Lower lobe of right lung (tissue), 2 donors: Measurements from ENCODE around the gene PARP12. TPM values are rescaled to one million over a fixed set of nuclear protein-coding genes. Genes with fewer than 3 reads are reported as not detected.
"Not testable (repeated sequence)": the region's sequence is repeated elsewhere in the genome, so short reads cannot be mapped to it uniquely, and the experiment has no call there.

ENCODE experiments used
- ATAC-seq, 2 donors: fragments of 200-7000 bp; cut with Tn5 transposase; one replicate each; pipeline ENCODE4 v1.9.1; 2020 to 2022; ENCODE audit warnings: mild to moderate bottlenecking in 2 of 2, moderate library complexity in 2 of 2
- DNase-seq: peaks from one replicate; pipeline ENCODE4 v3.0.0-alpha.2; 2020
- H3K27ac ChIP-seq: fragments of 200-600 bp; one replicate; pipeline ENCODE4 v1.8.0; 2022
- H3K27me3 ChIP-seq: fragments of 200-600 bp; one replicate; pipeline ENCODE4 v1.8.0; 2022; ENCODE audit warnings: low read depth
- H3K36me3 ChIP-seq: fragments of 200-600 bp; one replicate; pipeline ENCODE4 v1.8.0; 2022; ENCODE audit warnings: mild to moderate bottlenecking
- H3K4me1 ChIP-seq: fragments of 200-600 bp; one replicate; pipeline ENCODE4 v1.8.0; 2022
- H3K4me3 ChIP-seq: fragments of 200-600 bp; one replicate; pipeline ENCODE4 v1.8.0; 2022; ENCODE audit warnings: mild to moderate bottlenecking
- H3K9me3 ChIP-seq: fragments of 200-600 bp; one replicate; pipeline ENCODE4 v1.8.0; 2022
- CTCF ChIP-seq: fragments of 200-600 bp; IDR thresholded peaks from one replicate; pipeline ENCODE4 v1.8.0; 2022; ENCODE audit warnings: antibody characterized with exemption, mild to moderate bottlenecking
- intact Hi-C: fragments of 100-400 bp; cut with DNase I; formaldehyde crosslinking; loops from one replicate; pipeline ENCODE4 v1.11.0; 2022
- long read RNA-seq: library from polyadenylated mRNA; unstranded; transcript quantifications from one replicate; pipeline ENCODE4 v2.0.0, GENCODE V29; 2021
- total RNA-seq: library from RNA; stranded (reverse); fragmentation: NEBNext Ultra II Directional; extraction: Animal tissue kit (Norgen Biotek cat#: 25700); gene quantifications from one replicate; pipeline ENCODE4 v1.2.1, GENCODE V29; 2021
- donor health status: DM: no; HTN: yes; CAD: no; lungs with severe emphysema.

Gene PARP12
- total RNA-seq: 122 TPM
- long read RNA-seq, transcript PARP12-201 (12 exons, 3,796 nt): major isoform, 54 of 136 reads
- long read RNA-seq, partial matches to known transcripts: 28 of 136 reads
- long read RNA-seq, other reads (novel, unspliced or antisense): 53 of 136 reads

GRCh38 chr7:140062528-140063299, at the start of gene PARP12:
Gene PARP12, minus strand, starts transcription at chr7:140062951. Its CDS starts 104 bp downstream, at chr7:140062847.
- TF ChIP-seq CTCF: no peak
- Histone ChIP-seq H3K4me3 (peak within 1 kb of the TSS; percentile 82), H3K27me3 (no peaks in the 10 kb centered on the region), H3K9me3 (peaks cover 19% of the 10 kb centered on the region), H3K4me1 (peaks cover 48% of the 10 kb centered on the region), H3K36me3 (no peaks in the 10 kb centered on the region), H3K27ac (peak within 1 kb of the TSS; percentile 95)
- ATAC-seq (peak; percentile 96), DNase-seq (peak; percentile 97)
- intact Hi-C loops: no loop called here

- DNase-seq, H3K4me1 ChIP-seq, H3K27ac ChIP-seq, intact Hi-C loops, H3K9me3 ChIP-seq, H3K4me3 ChIP-seq, H3K27me3 ChIP-seq, ATAC-seq: not testable (repeated sequence)
- H3K36me3 ChIP-seq: peaks cover 51% of the 10 kb centered on the region
Observed at GRCh38 chr7:140108777-140109176, 46.0 kb upstream of the PARP12 start.

GRCh38 chr7:140096459-140096858, 33.7 kb upstream of the PARP12 start:
- Histone ChIP-seq H3K4me3 (no peak overlapping the region), H3K36me3 (peaks cover 99% of the 10 kb centered on the region), H3K9me3 (no peaks in the 10 kb centered on the region), H3K27me3 (no peaks in the 10 kb centered on the region), H3K27ac (no peak overlapping the region), H3K4me1 (no peaks in the 10 kb centered on the region)
- intact Hi-C loops: no loop called here
- DNase-seq (no peak), ATAC-seq (no peak)
- no peak for TF ChIP-seq CTCF

- intact Hi-C loops: no loop called here
- H3K27me3 ChIP-seq: no peaks in the 10 kb centered on the region
- TF ChIP-seq CTCF: no peak
- peaks cover 100% of the 10 kb centered on the region for H3K36me3 ChIP-seq
- ATAC-seq (no peak), DNase-seq (no peak)
- no peaks in the 10 kb centered on the region for H3K4me1 ChIP-seq
- no peak overlapping the region for H3K4me3 ChIP-seq
- H3K9me3 ChIP-seq: no peaks in the 10 kb centered on the region
- no peak overlapping the region for H3K27ac ChIP-seq
Observed at GRCh38 chr7:140093375-140093774, 30.6 kb upstream of the PARP12 start.

GRCh38 chr7:140085447-140085846, 22.7 kb upstream of the PARP12 start:
- ATAC-seq: no peak
- no peaks in the 10 kb centered on the region for H3K27me3 ChIP-seq
- no peak for TF ChIP-seq CTCF
- no peak overlapping the region for H3K27ac ChIP-seq
- H3K9me3 ChIP-seq: no peaks in the 10 kb centered on the region
- H3K4me1 ChIP-seq: peaks cover 7% of the 10 kb centered on the region
- peaks cover 26% of the 10 kb centered on the region for H3K36me3 ChIP-seq
- intact Hi-C loops: no loop called here
- no peak overlapping the region for H3K4me3 ChIP-seq
- no peak for DNase-seq

- H3K4me3 ChIP-seq: no peak overlapping the region
- H3K4me1 ChIP-seq: peaks cover 7% of the 10 kb centered on the region
- H3K27ac ChIP-seq: no peak overlapping the region
- intact Hi-C loops: no loop called here
- ATAC-seq (no peak), DNase-seq (no peak)
- H3K27me3 ChIP-seq: no peaks in the 10 kb centered on the region
- no peak for TF ChIP-seq CTCF
- H3K36me3 ChIP-seq: peaks cover 22% of the 10 kb centered on the region
- H3K9me3 ChIP-seq: no peaks in the 10 kb centered on the region
Observed at GRCh38 chr7:140084972-140085371, 22.2 kb upstream of the PARP12 start.
